GM23338 (cell line): Measurements from ENCODE around the gene RAB43.

Experiments
- CREB1 ChIP-seq: fragments of 250-450 bp; sonication (Bioruptor Pico); IDR thresholded peaks from 2 replicates; pipeline ENCODE4 v1.5.0; 2020; ENCODE audit warnings: low read depth, mild to moderate bottlenecking, moderate library complexity
- CTCF ChIP-seq, 2 experiments: fragments of 200-600 bp in 1 of 2; sonication (generic) in 1 of 2; conservative IDR thresholded peaks; 2 replicates each; pipeline versions ENCODE4 v1.5.1 to v1.6.1; 2016 to 2017; ENCODE audit warnings: antibody characterized with exemption in 2 of 2, low read depth in 2 of 2, mild to moderate bottlenecking in 2 of 2, moderate library complexity in 1 of 2
- ETS1 ChIP-seq: IDR thresholded peaks from 2 replicates; pipeline ENCODE4 v1.6.1; 2016; ENCODE audit warnings: antibody characterized with exemption
- EZH2 ChIP-seq: fragments of 200-600 bp; sonication (generic); IDR thresholded peaks from one replicate; pipeline ENCODE4 v1.8.0; 2017; ENCODE audit warnings: antibody characterized with exemption, mild to moderate bottlenecking, low read depth; ENCODE audit not compliant: unreplicated experiment
- EZH2phosphoT487 ChIP-seq: fragments of 200-600 bp; sonication (generic); IDR thresholded peaks from one replicate; pipeline ENCODE4 v1.8.1; 2018; ENCODE audit warnings: antibody characterized with exemption; ENCODE audit not compliant: unreplicated experiment
- JUNB ChIP-seq: IDR thresholded peaks from one replicate; pipeline ENCODE4 v1.6.1; 2016; ENCODE audit warnings: antibody characterized with exemption; ENCODE audit not compliant: unreplicated experiment
- NANOG ChIP-seq: IDR thresholded peaks from 2 replicates; pipeline ENCODE4 v1.6.1; 2016; ENCODE audit warnings: antibody characterized with exemption, borderline replicate concordance
- POLR2AphosphoS5 ChIP-seq: IDR thresholded peaks from 2 replicates; pipeline ENCODE4 v1.6.1; 2016; ENCODE audit warnings: antibody characterized with exemption, low read depth
- STAT1 ChIP-seq: IDR thresholded peaks from one replicate; pipeline ENCODE4 v1.6.1; 2016; ENCODE audit warnings: antibody characterized with exemption; ENCODE audit not compliant: unreplicated experiment
- ZNF114 ChIP-seq: fragments of 250-450 bp; sonication (Bioruptor Pico); IDR thresholded peaks from 2 replicates; pipeline ENCODE4 v1.5.0; 2020; ENCODE audit warnings: mild to moderate bottlenecking, moderate library complexity
- ZNF331 ChIP-seq: fragments of 250-450 bp; sonication (Bioruptor Pico); IDR thresholded peaks from 2 replicates; pipeline ENCODE4 v1.5.0; 2020; ENCODE audit warnings: low read depth, mild to moderate bottlenecking, moderate library complexity
- TF ChIP-seq, protein P1 (sequence below): IDR thresholded peaks from one replicate; pipeline ENCODE4 v1.6.1; 2018; ENCODE audit warnings: antibody characterized with exemption; ENCODE audit not compliant: unreplicated experiment
- TF ChIP-seq, protein P2 (sequence below): fragments of 250-450 bp; sonication (Bioruptor Pico); IDR thresholded peaks from 2 replicates; pipeline ENCODE4 v1.5.0; 2020; ENCODE audit warnings: mild to moderate bottlenecking, moderate library complexity

DNA sequence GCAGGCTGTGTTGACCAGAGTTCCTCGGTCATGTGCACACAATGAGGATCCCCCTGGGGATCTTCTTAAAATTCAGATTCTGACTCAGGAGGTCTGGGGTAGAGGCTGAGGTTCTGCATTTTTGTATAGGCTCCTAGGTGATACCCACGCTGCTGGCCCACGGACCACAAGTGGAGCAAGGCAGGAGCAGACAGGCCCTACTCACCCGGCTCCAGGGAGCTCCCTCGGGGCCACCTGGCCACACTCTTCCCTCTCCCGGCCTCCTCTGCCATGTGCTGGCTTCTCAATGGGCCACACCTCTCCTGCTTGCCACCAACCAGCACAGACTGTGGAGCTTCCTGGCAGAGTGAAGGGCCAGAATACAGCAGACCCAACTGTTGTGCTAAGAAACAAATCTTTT, 37.1 kb downstream of the RAB43 start:
- TF ChIP-seq CTCF (conservative IDR thresholded peaks at IDR 0.05; ENCODE audit: low read depth in 2 of 2) (no peak), POLR2AphosphoS5 (no peak), EZH2 (no peak), ETS1 (no peak), EZH2phosphoT487 (no peak), ZNF114 (CRISPR knock-in tag) (no peak), CREB1 (CRISPR knock-in tag) (no peak), ZNF331 (CRISPR knock-in tag) (no peak), JUNB (no peak), NANOG (no peak), STAT1 (no peak)
- TF ChIP-seq, protein P1, sequence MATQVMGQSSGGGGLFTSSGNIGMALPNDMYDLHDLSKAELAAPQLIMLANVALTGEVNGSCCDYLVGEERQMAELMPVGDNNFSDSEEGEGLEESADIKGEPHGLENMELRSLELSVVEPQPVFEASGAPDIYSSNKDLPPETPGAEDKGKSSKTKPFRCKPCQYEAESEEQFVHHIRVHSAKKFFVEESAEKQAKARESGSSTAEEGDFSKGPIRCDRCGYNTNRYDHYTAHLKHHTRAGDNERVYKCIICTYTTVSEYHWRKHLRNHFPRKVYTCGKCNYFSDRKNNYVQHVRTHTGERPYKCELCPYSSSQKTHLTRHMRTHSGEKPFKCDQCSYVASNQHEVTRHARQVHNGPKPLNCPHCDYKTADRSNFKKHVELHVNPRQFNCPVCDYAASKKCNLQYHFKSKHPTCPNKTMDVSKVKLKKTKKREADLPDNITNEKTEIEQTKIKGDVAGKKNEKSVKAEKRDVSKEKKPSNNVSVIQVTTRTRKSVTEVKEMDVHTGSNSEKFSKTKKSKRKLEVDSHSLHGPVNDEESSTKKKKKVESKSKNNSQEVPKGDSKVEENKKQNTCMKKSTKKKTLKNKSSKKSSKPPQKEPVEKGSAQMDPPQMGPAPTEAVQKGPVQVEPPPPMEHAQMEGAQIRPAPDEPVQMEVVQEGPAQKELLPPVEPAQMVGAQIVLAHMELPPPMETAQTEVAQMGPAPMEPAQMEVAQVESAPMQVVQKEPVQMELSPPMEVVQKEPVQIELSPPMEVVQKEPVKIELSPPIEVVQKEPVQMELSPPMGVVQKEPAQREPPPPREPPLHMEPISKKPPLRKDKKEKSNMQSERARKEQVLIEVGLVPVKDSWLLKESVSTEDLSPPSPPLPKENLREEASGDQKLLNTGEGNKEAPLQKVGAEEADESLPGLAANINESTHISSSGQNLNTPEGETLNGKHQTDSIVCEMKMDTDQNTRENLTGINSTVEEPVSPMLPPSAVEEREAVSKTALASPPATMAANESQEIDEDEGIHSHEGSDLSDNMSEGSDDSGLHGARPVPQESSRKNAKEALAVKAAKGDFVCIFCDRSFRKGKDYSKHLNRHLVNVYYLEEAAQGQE = no peak
- TF ChIP-seq, protein P2, sequence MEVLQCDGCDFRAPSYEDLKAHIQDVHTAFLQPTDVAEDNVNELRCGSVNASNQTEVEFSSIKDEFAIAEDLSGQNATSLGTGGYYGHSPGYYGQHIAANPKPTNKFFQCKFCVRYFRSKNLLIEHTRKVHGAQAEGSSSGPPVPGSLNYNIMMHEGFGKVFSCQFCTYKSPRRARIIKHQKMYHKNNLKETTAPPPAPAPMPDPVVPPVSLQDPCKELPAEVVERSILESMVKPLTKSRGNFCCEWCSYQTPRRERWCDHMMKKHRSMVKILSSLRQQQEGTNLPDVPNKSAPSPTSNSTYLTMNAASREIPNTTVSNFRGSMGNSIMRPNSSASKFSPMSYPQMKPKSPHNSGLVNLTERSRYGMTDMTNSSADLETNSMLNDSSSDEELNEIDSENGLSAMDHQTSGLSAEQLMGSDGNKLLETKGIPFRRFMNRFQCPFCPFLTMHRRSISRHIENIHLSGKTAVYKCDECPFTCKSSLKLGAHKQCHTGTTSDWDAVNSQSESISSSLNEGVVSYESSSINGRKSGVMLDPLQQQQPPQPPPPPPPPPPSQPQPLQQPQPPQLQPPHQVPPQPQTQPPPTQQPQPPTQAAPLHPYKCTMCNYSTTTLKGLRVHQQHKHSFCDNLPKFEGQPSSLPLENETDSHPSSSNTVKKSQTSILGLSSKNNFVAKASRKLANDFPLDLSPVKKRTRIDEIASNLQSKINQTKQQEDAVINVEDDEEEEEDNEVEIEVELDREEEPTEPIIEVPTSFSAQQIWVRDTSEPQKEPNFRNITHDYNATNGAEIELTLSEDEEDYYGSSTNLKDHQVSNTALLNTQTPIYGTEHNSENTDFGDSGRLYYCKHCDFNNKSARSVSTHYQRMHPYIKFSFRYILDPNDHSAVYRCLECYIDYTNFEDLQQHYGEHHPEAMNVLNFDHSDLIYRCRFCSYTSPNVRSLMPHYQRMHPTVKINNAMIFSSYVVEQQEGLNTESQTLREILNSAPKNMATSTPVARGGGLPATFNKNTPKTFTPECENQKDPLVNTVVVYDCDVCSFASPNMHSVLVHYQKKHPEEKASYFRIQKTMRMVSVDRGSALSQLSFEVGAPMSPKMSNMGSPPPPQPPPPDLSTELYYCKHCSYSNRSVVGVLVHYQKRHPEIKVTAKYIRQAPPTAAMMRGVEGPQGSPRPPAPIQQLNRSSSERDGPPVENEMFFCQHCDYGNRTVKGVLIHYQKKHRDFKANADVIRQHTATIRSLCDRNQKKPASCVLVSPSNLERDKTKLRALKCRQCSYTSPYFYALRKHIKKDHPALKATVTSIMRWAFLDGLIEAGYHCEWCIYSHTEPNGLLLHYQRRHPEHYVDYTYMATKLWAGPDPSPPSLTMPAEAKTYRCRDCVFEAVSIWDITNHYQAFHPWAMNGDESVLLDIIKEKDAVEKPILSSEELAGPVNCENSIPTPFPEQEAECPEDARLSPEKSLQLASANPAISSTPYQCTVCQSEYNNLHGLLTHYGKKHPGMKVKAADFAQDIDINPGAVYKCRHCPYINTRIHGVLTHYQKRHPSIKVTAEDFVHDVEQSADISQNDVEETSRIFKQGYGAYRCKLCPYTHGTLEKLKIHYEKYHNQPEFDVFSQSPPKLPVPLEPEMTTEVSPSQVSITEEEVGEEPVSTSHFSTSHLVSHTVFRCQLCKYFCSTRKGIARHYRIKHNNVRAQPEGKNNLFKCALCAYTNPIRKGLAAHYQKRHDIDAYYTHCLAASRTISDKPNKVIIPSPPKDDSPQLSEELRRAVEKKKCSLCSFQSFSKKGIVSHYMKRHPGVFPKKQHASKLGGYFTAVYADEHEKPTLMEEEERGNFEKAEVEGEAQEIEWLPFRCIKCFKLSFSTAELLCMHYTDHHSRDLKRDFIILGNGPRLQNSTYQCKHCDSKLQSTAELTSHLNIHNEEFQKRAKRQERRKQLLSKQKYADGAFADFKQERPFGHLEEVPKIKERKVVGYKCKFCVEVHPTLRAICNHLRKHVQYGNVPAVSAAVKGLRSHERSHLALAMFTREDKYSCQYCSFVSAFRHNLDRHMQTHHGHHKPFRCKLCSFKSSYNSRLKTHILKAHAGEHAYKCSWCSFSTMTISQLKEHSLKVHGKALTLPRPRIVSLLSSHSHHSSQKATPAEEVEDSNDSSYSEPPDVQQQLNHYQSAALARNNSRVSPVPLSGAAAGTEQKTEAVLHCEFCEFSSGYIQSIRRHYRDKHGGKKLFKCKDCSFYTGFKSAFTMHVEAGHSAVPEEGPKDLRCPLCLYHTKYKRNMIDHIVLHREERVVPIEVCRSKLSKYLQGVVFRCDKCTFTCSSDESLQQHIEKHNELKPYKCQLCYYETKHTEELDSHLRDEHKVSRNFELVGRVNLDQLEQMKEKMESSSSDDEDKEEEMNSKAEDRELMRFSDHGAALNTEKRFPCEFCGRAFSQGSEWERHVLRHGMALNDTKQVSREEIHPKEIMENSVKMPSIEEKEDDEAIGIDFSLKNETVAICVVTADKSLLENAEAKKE (CRISPR knock-in tag) = no peak
